Naive thymus-derived CD8-positive, alpha-beta T cell (primary cell): ENCODE results near the gene TBC1D13. TPM values are rescaled to one million over a fixed set of nuclear protein-coding genes. Genes with fewer than 3 reads are reported as not detected.
"Not testable (repeated sequence)": the region's sequence is repeated elsewhere in the genome, so short reads cannot be mapped to it uniquely, and the experiment has no call there.

Experiments
- ATAC-seq, 2 donors: fragments of 150-1000 bp; cut with Tn5 transposase in 1 of 2; sonication (Bioruptor Pico), chemical (Tn5 transposase) in 1 of 2; 1 replicate in 1 of 2; 2 replicates in 1 of 2; pipeline ENCODE4 v1.10.0; 2021; ENCODE audit warnings: mild to moderate bottlenecking in 2 of 2, moderate library complexity in 2 of 2
- POLR2A ChIA-PET: fragments of 350-600 bp; sonication (Branson Sonifier 250); formaldehyde crosslinking; loops from one replicate; lab custom pipeline; 2021; ENCODE audit warnings: antibody characterized with exemption; lab: Charles Lee
- DNase-seq, 10 donors: peaks; one replicate each; pipeline versions ENCODE4 v3.0.0 to v3.0.0-alpha.2; 2020 to 2022
- H3K27ac Mint-ChIP-seq, 10 donors: one replicate each; pipeline ENCODE4 v1.8.0; 2020 to 2022; ENCODE audit warnings: mild to moderate bottlenecking in 10 of 10, mixed read lengths in 10 of 10, moderate library complexity in 4 of 10, inconsistent platforms in 1 of 10
- H3K27me3 Mint-ChIP-seq, 5 donors: one replicate each; pipeline ENCODE4 v1.8.0; 2021 to 2022; ENCODE audit warnings: mixed read lengths in 5 of 5
- H3K36me3 Mint-ChIP-seq, 3 donors: one replicate each; pipeline ENCODE4 v1.8.0; 2020 to 2022; ENCODE audit warnings: mixed read lengths in 3 of 3, mild to moderate bottlenecking in 2 of 3, inconsistent platforms in 1 of 3
- H3K4me1 Mint-ChIP-seq, 4 donors: one replicate each; pipeline ENCODE4 v1.8.0; 2021 to 2022; ENCODE audit warnings: mixed read lengths in 4 of 4
- H3K4me3 Mint-ChIP-seq, 10 donors: one replicate each; pipeline ENCODE4 v1.8.0; 2020 to 2022; ENCODE audit warnings: mild to moderate bottlenecking in 10 of 10, mixed read lengths in 10 of 10, moderate library complexity in 6 of 10, inconsistent platforms in 1 of 10
- H3K9me3 Mint-ChIP-seq, 9 donors: one replicate each; pipeline ENCODE4 v1.8.0; 2020 to 2022; ENCODE audit warnings: mixed read lengths in 9 of 9, mild to moderate bottlenecking in 3 of 9, inconsistent platforms in 1 of 9, moderate library complexity in 1 of 9
- polyA plus RNA-seq, 3 donors: library from polyadenylated mRNA; unstranded; fragments of 300-500 nt; fragmentation: Illumina TruSeq; gene quantifications; one replicate each; pipeline ENCODE4 v1.2.3, GENCODE V29; 2021
- total RNA-seq, 8 experiments: library from RNA in 2 of 8; stranded (reverse) in 2 of 8; gene quantifications; one replicate each; pipeline ENCODE4 v1.2.3 and lab custom pipeline; 2021 to 2026

TBC1D13 gene
- total and polyA plus RNA-seq, 5 experiments from 2014 or later: 20.2 to 36.3 (median 29.9) TPM

GRCh38 chr9:128788445-128788844 lies 1.4 kb downstream of the TBC1D13 start:
- H3K4me3 Mint-ChIP-seq: peak overlapping the region; percentile 91 to 98 (median 94)
- H3K27me3 Mint-ChIP-seq: peaks cover 0 to 1% (median 0%) of the 10 kb centered on the region in 5 donors
- H3K4me1 Mint-ChIP-seq: peaks cover 9 to 32% (median 22%) of the 10 kb centered on the region in 4 donors
- peaks cover 0 to 32% (median 0%) of the 10 kb centered on the region in 3 donors for H3K36me3 Mint-ChIP-seq
- POLR2A ChIA-PET: interaction anchor here (0.6 to 7.4 kb wide), 7 partner anchors 16 to 1288 kb away, joined by 3 to 50 read pairs (median 6); partner anchors contain the start of genes ENDOG, SPOUT1, SPTAN1 and ZER1
- ATAC-seq (no peak), DNase-seq (no peak)
- no peaks in the 10 kb centered on the region for H3K9me3 Mint-ChIP-seq
- H3K27ac Mint-ChIP-seq: peak overlapping the region in 8 of 10 donors; percentile 91 to 99 (median 97)

- H3K4me3 Mint-ChIP-seq: no peak overlapping the region
- H3K27ac Mint-ChIP-seq: peak overlapping the region in 1 of 10 donors; percentile 43
- no peak for DNase-seq
- H3K4me1 Mint-ChIP-seq: peaks cover 11 to 36% (median 25%) of the 10 kb centered on the region in 4 donors
- no peaks in the 10 kb centered on the region for H3K9me3 Mint-ChIP-seq
- no peak for ATAC-seq
- POLR2A ChIA-PET: interaction anchor here (0.5 kb wide), 1 partner anchor 143 kb away, joined by 4 read pairs; no protein-coding TSS in a partner anchor
- peaks cover 0 to 50% (median 0%) of the 10 kb centered on the region in 3 donors for H3K36me3 Mint-ChIP-seq
- peaks cover 0 to 1% (median 0%) of the 10 kb centered on the region in 5 donors for H3K27me3 Mint-ChIP-seq
These were observed 3.5 kb downstream of the TBC1D13 start for GRCh38 chr9:128790536-128790935.

GRCh38 chr9:128792134-128792533 lies 5.1 kb downstream of the TBC1D13 start:
- H3K27me3 Mint-ChIP-seq: peaks cover 0 to 1% (median 0%) of the 10 kb centered on the region in 5 donors
- H3K27ac Mint-ChIP-seq: peak overlapping the region in 1 of 10 donors; percentile 41
- DNase-seq (no peak), ATAC-seq (no peak)
- H3K9me3 Mint-ChIP-seq: no peaks in the 10 kb centered on the region
- no peak overlapping the region for H3K4me3 Mint-ChIP-seq
- POLR2A ChIA-PET: interaction anchor here (0.6 to 1.1 kb wide), 2 partner anchors 38 to 103 kb away, joined by 4 to 6 read pairs; partner anchors contain the start of gene SPOUT1
- H3K4me1 Mint-ChIP-seq: peaks cover 7 to 36% (median 19%) of the 10 kb centered on the region in 4 donors
- peaks cover 0 to 64% (median 0%) of the 10 kb centered on the region in 3 donors for H3K36me3 Mint-ChIP-seq

- Mint-ChIP-seq H3K36me3 (peaks cover 0 to 74% (median 2%) of the 10 kb centered on the region in 3 donors), H3K27me3 (no peaks in the 10 kb centered on the region), H3K9me3 (no peaks in the 10 kb centered on the region), H3K4me3 (no peak overlapping the region), H3K27ac (peak overlapping the region in 5 of 10 donors; percentile 22 to 81 (median 40)), H3K4me1 (peaks cover 5 to 30% (median 12%) of the 10 kb centered on the region in 4 donors)
- no peak for ATAC-seq
- POLR2A ChIA-PET: no interaction called here
- DNase-seq: no peak
These were observed 6.1 kb downstream of the TBC1D13 start for GRCh38 chr9:128792978-128793686.

GRCh38 chr9:128794961-128795360 lies 7.9 kb downstream of the TBC1D13 start:
- H3K4me3 Mint-ChIP-seq, DNase-seq, ATAC-seq, H3K9me3 Mint-ChIP-seq, H3K27me3 Mint-ChIP-seq: not testable (repeated sequence)
- Mint-ChIP-seq H3K27ac (peak overlapping the region in 1 of 10 donors; percentile 21), H3K36me3 (peaks cover 0 to 88% (median 6%) of the 10 kb centered on the region in 3 donors), H3K4me1 (peaks cover 0 to 19% (median 5%) of the 10 kb centered on the region in 4 donors)
- POLR2A ChIA-PET: interaction anchor here (0.7 kb wide), 2 partner anchors 106 to 331 kb away, joined by 3 to 4 read pairs; partner anchors contain the start of gene SET

- H3K9me3 Mint-ChIP-seq: no peaks in the 10 kb centered on the region
- H3K27me3 Mint-ChIP-seq: no peaks in the 10 kb centered on the region
- no peak overlapping the region for H3K27ac Mint-ChIP-seq
- peaks cover 0 to 2% (median 1%) of the 10 kb centered on the region in 4 donors for H3K4me1 Mint-ChIP-seq
- no peak for DNase-seq
- no peak overlapping the region for H3K4me3 Mint-ChIP-seq
- POLR2A ChIA-PET: no interaction called here
- H3K36me3 Mint-ChIP-seq: peaks cover 0 to 91% (median 11%) of the 10 kb centered on the region in 3 donors
- ATAC-seq: no peak
These were observed 11.8 kb downstream of the TBC1D13 start for GRCh38 chr9:128798896-128799295.

- H3K27me3 Mint-ChIP-seq: no peaks in the 10 kb centered on the region
- peak overlapping the region in 1 of 10 donors; percentile 52 for H3K27ac Mint-ChIP-seq
- H3K4me1 Mint-ChIP-seq: no peaks in the 10 kb centered on the region
- ATAC-seq (no peak), DNase-seq (no peak)
- no peak overlapping the region for H3K4me3 Mint-ChIP-seq
- POLR2A ChIA-PET: no interaction called here
- H3K36me3 Mint-ChIP-seq: peaks cover 0 to 89% (median 11%) of the 10 kb centered on the region in 3 donors
- H3K9me3 Mint-ChIP-seq: no peaks in the 10 kb centered on the region
These were observed 13.0 kb downstream of the TBC1D13 start for GRCh38 chr9:128800061-128800460.

GRCh38 chr9:128802482-128802881 lies 15.4 kb downstream of the TBC1D13 start:
- POLR2A ChIA-PET: no interaction called here
- Mint-ChIP-seq H3K36me3 (peaks cover 0 to 80% (median 17%) of the 10 kb centered on the region in 3 donors), H3K27ac (peak overlapping the region in 1 of 10 donors; percentile 62)

GRCh38 chr9:128805661-128806060 lies 18.6 kb downstream of the TBC1D13 start:
- POLR2A ChIA-PET: interaction anchor here (0.9 kb wide), 1 partner anchor 10 kb away, joined by 3 read pairs; no protein-coding TSS in a partner anchor
- no peaks in the 10 kb centered on the region for H3K9me3 Mint-ChIP-seq

More at GRCh38 chr9:128802482-128802881, 15.4 kb downstream of the TBC1D13 start:
- ATAC-seq (no peak), DNase-seq (no peak)
- H3K9me3 Mint-ChIP-seq: no peaks in the 10 kb centered on the region
- H3K27me3 Mint-ChIP-seq: no peaks in the 10 kb centered on the region
- no peaks in the 10 kb centered on the region for H3K4me1 Mint-ChIP-seq
- no peak overlapping the region for H3K4me3 Mint-ChIP-seq

GRCh38 chr9:128807827-128808226 lies 20.8 kb downstream of the TBC1D13 start:
- no peak for ATAC-seq
- no peak for DNase-seq
- Mint-ChIP-seq H3K4me1 (peaks cover 0 to 2% (median 0%) of the 10 kb centered on the region in 4 donors), H3K36me3 (peaks cover 0 to 38% (median 9%) of the 10 kb centered on the region in 3 donors), H3K9me3 (no peaks in the 10 kb centered on the region), H3K27ac (no peak overlapping the region), H3K27me3 (no peaks in the 10 kb centered on the region), H3K4me3 (no peak overlapping the region)
- POLR2A ChIA-PET: no interaction called here

More at GRCh38 chr9:128805661-128806060, 18.6 kb downstream of the TBC1D13 start:
- Mint-ChIP-seq H3K27ac (peak overlapping the region in 2 of 10 donors; percentile 67 to 85), H3K4me3 (no peak overlapping the region), H3K4me1 (peaks cover 0 to 2% (median 0%) of the 10 kb centered on the region in 4 donors), H3K36me3 (peaks cover 0 to 57% (median 9%) of the 10 kb centered on the region in 3 donors), H3K27me3 (no peaks in the 10 kb centered on the region)
- DNase-seq (no peak), ATAC-seq (no peak)

GRCh38 chr9:128808543-128808942 lies 21.5 kb downstream of the TBC1D13 start:
- peak overlapping the region in 2 of 10 donors; percentile 11 to 57 for H3K27ac Mint-ChIP-seq
- no peaks in the 10 kb centered on the region for H3K9me3 Mint-ChIP-seq
- peaks cover 0 to 2% (median 0%) of the 10 kb centered on the region in 4 donors for H3K4me1 Mint-ChIP-seq
- H3K27me3 Mint-ChIP-seq: no peaks in the 10 kb centered on the region
- POLR2A ChIA-PET: interaction anchor here (0.6 to 1.2 kb wide), 2 partner anchors 10 to 153 kb away, joined by 3 read pairs; partner anchors contain the start of gene ENDOG
- H3K36me3 Mint-ChIP-seq: peaks cover 0 to 31% (median 7%) of the 10 kb centered on the region in 3 donors
- no peak overlapping the region for H3K4me3 Mint-ChIP-seq
- DNase-seq (no peak), ATAC-seq (no peak)

- DNase-seq (no peak), ATAC-seq (no peak)
- Mint-ChIP-seq H3K9me3 (no peaks in the 10 kb centered on the region), H3K27ac (peak overlapping the region in 1 of 10 donors; percentile 56), H3K27me3 (no peaks in the 10 kb centered on the region), H3K4me1 (peaks cover 0 to 2% (median 0%) of the 10 kb centered on the region in 4 donors), H3K4me3 (no peak overlapping the region), H3K36me3 (peaks cover 0 to 25% (median 6%) of the 10 kb centered on the region in 3 donors)
- POLR2A ChIA-PET: interaction anchor here (0.5 to 1.2 kb wide), 2 partner anchors 9 to 276 kb away, joined by 3 to 5 read pairs; partner anchors contain the start of gene ENDOG
These were observed 22.1 kb downstream of the TBC1D13 start for GRCh38 chr9:128809036-128809599.
